HCT116 (cell line): Measurements from ENCODE around the gene GOLGA5. TPM values are rescaled to one million over a fixed set of nuclear protein-coding genes. Genes with fewer than 3 reads are reported as not detected.

Experiments
- CBX3 ChIP-seq: IDR thresholded peaks from 2 replicates; pipeline ENCODE4 v1.6.1; 2012; ENCODE audit warnings: low read depth
- EGR1 ChIP-seq: IDR thresholded peaks from 2 replicates; pipeline ENCODE4 v1.6.1; 2012; ENCODE audit warnings: low read depth
- REST ChIP-seq: IDR thresholded peaks from 2 replicates; pipeline ENCODE4 v1.6.1; 2012; ENCODE audit warnings: low read depth
- SIN3A ChIP-seq: IDR thresholded peaks from 2 replicates; pipeline ENCODE4 v1.6.1; 2012; ENCODE audit warnings: low read depth
- SRF ChIP-seq: IDR thresholded peaks from 2 replicates; pipeline ENCODE4 v1.6.1; 2012; ENCODE audit warnings: low read depth
- ZBTB33 ChIP-seq: IDR thresholded peaks from 2 replicates; pipeline ENCODE4 v1.6.1; 2011; ENCODE audit warnings: mild to moderate bottlenecking, low read length, moderate library complexity; ENCODE audit not compliant: insufficient replicate concordance; ENCODE audit errors: extremely low read depth
- total RNA-seq: library from RNA; stranded (reverse); gene quantifications from one replicate; pipeline ENCODE4 v1.2.1, GENCODE V29; 2021; ENCODE audit not compliant: unreplicated experiment

The GOLGA5 gene
- total RNA-seq, 1 experiment from 2014 or later = 24.4 TPM

GRCh38 chr14:92793709-92794546 is at the start of gene GOLGA5 (continued):
- no peak for TF ChIP-seq ZBTB33
- peak; percentile 78 for TF ChIP-seq SRF
- TF ChIP-seq CBX3 = peak; percentile 99
- TF ChIP-seq REST = no peak
- peak; percentile 67 for TF ChIP-seq SIN3A
- no peak for TF ChIP-seq EGR1
